DND-41 (cell line): ENCODE results near the gene KAT6B.

ENCODE experiments used
- CTCF ChIP-seq: IDR thresholded peaks from 2 replicates; pipeline ENCODE4 v1.5.1; 2012; ENCODE audit warnings: borderline replicate concordance, low read length, moderate library complexity, mild to moderate bottlenecking; ENCODE audit not compliant: poor library complexity, severe bottlenecking; ENCODE audit errors: extremely low read depth
- EZH2 ChIP-seq: IDR thresholded peaks from 3 replicates; pipeline ENCODE4 v1.6.1; 2012; ENCODE audit warnings: borderline replicate concordance, low read depth, mild to moderate bottlenecking, moderate library complexity, low read length, inconsistent platforms; ENCODE audit not compliant: severe bottlenecking

- no peak for TF ChIP-seq CTCF
- TF ChIP-seq EZH2, result no peak
These were observed 150.7 kb downstream of the KAT6B start for GRCh38 chr10:74977072-74977471.
